Measurements from ENCODE around the gene PYGL.

DNA sequence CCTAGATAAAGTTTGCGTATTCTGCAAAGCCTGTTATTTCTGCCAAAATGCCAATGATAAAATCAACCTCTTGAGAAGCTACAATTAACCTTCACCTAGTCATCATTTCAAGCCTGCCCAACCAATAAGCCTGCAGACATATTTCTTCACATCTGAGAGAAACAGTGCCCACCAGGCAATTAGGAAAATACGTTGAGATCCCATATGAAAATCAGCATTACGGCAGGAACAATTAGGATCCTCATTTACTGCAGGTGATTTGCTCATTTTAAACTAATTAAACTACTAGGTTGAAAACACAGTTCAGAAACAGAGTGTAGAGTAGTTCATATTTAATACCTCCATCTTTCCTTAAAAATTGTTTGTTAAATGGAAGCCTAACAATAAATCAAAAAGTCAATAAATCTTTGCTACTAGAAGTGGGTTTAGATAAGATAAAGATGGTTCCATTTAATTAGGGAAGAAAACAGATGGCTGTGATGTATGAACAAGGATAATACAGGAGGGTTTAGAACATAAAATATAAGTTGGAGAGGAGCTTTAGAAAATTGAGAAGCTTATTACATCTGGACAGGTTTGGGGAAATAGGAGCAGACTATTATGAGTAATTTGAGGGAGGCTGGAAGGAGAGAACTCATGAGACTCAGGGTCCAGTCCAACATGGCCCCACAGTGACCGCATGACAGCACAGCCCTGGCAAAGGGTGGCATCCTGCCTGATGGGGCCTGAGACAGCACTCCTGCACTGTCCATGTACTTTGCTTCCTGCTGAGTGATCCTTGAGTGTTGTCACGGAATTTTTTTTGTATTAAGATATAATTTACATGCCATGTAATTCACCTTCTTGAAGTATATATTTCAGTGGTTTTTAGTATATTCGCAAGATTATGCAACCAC is 26.9 kb upstream of the PYGL start:
- TF ChIP-seq, protein P1, sequence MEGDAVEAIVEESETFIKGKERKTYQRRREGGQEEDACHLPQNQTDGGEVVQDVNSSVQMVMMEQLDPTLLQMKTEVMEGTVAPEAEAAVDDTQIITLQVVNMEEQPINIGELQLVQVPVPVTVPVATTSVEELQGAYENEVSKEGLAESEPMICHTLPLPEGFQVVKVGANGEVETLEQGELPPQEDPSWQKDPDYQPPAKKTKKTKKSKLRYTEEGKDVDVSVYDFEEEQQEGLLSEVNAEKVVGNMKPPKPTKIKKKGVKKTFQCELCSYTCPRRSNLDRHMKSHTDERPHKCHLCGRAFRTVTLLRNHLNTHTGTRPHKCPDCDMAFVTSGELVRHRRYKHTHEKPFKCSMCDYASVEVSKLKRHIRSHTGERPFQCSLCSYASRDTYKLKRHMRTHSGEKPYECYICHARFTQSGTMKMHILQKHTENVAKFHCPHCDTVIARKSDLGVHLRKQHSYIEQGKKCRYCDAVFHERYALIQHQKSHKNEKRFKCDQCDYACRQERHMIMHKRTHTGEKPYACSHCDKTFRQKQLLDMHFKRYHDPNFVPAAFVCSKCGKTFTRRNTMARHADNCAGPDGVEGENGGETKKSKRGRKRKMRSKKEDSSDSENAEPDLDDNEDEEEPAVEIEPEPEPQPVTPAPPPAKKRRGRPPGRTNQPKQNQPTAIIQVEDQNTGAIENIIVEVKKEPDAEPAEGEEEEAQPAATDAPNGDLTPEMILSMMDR (IDR thresholded peaks at IDR 0.05; ENCODE audit: low read depth, low read length, poor library complexity, severe bottlenecking), result no peak
- no peak for TF ChIP-seq EZH2phosphoT487 (IDR thresholded peaks at IDR 0.05; ENCODE audit: borderline replicate concordance, low read length)
